Tongue (tissue), 2 donors: ENCODE results near the gene ADH6. TPM values are rescaled to one million over a fixed set of nuclear protein-coding genes. Genes with fewer than 3 reads are reported as not detected.
A peak's percentile ranks its signal among the peaks of the same experiment; 100 is the strongest.
"Not testable (repeated sequence)": the region's sequence is repeated elsewhere in the genome, so short reads cannot be mapped to it uniquely, and the experiment has no call there.

Source experiments
- DNase-seq: peaks from one replicate; pipeline ENCODE4 v3.0.0-alpha.2; 2015
- total RNA-seq: library from RNA; depleted of rRNA; stranded (reverse); fragments of >200 nt; gene quantifications from one replicate; pipeline ENCODE4 v1.2.3, GENCODE V29; 2014

Gene ADH6
- total RNA-seq, 1 donor from 2014 or later = not detected

DNA sequence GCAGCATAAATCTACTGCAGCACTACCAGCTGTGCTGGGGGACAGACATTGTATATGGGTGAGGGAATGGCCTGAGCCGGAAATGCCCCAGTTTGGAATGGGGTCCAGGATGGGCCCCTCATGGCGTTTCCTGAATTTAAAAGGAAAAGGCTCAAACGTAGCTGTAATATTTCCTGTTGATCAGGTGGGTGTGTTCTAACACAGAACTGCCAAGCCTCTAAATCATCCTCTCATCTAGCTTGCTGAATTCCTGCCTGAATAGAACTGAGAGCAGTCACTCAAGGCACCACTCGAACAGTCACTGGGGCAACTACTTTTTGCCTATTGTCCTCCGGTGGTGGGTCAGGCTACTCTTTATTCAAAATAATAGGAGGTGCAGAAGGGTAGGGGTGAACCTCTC is 28.7 kb downstream of the ADH6 start:
- DNase-seq = no peak

DNA sequence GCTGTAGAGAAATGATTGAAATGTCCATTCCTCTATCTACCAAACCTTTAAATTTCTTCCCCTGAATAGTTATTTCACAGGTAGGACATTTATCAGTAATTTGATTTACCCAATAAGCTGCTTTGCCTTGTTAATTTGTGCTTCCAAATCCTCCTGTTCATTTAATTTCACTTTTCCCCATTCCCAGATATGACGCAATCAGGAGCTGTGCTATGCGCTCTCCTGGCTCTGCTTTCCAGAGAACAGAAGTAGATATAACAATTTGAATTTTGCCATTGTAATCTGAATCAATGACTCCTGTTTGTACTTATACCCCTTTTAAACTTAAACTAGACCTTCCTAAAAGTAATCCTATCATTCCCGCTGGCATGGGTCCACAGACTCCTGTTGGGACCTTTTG is 29.1 kb downstream of the ADH6 start:
- not testable (repeated sequence) for DNase-seq

DNA sequence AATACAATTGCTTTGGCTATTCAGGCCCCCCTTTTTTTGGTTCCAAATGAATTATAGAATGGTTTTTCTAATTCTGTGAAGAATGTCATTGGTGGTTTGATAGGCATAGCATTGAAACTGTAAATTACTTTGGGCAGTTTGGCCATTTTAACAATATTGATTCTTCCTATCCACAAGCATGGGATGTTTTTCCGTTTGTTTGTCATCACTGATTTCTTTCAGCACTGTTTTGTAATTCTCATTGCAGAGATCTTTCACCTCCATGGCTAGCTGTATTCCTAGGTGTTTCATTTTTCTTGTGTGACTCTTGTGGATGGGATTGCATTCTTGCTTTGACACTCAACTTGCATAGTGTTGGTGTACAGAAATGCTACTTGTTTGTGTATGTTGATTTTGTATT is 33.0 kb downstream of the ADH6 start:
- no peak for DNase-seq

DNA sequence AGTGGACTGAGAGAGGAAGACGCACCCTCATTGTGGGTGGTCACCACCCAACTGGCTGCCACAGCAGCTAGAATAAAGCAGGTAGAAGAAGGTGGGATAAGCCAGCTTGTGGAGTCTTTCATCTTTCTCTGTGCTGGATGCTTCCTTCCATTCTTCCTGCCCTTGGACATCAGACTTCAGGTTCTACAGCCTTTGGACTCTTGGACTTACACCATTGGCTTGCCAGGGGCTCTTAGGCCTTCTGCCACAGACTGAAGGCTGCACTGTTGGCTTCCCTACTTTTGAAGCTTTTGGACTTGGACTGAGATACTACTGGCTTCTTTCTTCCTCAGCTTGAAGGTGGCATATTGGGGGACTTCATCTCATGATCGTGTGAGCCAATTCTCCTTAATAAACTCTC is 33.5 kb downstream of the ADH6 start:
- no peak for DNase-seq

DNA sequence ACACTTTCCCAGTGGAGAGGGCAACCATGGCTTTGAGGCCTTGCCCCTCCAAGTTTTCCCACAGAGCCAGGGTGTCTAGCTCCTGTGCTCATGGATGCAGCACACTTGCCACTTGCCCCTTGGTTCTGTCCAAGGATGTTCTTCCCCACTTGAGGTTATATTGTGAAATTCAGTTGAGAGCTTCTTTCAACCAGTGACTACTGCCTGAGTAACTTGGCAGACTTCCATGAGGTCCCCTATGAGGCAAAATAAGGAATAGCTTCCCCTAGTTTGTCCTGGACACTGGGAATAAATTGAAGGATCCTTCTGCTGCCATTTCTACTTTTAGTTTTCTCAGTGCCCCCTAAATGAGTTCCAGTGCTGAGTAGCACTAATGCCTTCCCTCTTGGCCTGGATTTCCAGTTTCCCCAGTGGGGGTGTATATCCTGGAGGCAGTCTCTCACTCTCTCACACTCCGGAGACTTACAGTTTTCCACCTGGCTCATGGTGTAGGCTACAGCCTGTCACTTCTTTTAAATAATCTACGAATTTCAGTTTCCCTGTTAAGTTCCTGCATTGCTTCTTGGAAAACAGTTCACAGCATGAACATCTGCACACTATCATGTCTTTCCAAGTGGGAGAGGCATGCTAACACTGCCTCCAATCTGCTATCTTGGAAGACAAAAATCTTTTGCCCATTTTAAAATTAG is 38.5 kb downstream of the ADH6 start:
- peak; percentile 59 for DNase-seq

DNA sequence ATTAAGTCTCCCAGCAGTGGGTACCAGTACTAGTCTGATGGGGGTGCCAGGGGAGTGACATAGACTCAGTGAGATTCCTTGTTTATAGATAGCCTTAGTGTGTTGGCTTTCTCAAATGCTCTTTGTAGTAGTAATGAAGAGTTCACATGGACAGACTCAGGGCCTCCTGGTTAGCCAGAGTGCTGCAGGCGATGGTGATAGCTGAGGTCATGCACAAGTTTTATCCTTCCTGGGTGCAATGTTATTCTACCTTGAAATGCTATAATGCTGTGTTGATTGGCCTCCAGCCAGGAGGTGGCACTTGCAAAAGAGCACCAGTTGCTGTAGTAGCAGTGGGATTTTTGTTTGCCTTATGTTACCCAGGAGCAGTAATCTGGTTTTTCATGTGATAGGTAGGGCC is 39.4 kb downstream of the ADH6 start:
- DNase-seq = no peak

DNA sequence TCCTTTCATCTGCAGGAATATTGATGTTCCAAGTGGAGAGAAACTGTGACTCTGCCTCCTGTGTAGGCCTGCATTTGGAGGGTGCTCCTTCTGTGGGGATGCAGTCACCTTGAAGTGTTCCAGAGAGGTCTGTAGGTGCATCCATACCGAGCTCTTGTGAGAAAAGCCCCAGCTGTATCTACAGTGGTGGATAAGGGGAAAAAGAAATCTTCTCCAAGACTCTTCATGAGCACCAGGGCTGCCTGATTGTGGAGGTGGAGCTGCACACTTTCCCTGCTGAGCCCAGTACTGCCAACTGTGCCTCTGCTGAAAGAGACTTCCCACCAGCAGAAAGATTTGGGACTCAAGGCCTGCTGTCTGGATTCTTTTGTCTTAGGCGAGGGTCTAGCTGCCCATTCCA is 39.9 kb downstream of the ADH6 start:
- no peak for DNase-seq

DNA sequence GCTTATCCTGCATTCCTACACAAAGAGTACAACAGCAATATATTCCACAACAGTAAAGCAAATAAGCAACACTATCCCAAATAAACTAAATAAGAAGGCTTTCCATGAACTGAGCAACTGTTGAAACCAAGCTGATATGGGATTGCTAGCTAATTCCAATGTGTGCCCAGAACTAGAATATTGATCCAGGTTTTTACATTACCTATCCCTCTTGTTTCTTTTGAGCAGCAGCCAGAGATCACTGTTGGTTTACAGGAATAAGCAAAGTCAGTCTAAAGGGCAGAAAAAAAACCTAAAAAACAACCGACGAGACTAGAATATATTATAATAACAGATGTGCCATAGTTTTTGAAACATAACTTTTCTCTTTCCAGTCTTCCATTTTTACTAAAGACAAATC is 52.5 kb downstream of the ADH6 start:
- DNase-seq = no peak

DNA sequence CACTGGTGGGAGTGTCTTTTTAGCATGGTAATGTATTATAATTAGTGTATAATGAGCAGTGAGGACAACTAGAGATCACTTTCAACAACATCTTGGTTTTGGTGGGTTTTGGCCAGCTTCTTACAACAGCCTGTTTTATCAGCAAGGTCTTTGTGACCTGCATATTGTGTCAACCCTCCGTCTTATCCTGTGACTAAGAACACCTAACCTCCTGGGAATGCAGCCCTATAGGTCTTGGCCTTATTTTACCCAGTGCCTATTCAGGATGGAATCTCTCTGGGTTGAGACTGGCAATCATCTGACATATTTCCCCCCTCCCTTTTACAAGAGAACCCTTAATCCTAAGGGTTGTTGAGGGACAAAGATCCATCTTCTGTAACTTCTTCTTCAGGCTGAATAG is 53.1 kb downstream of the ADH6 start:
- DNase-seq = no peak

DNA sequence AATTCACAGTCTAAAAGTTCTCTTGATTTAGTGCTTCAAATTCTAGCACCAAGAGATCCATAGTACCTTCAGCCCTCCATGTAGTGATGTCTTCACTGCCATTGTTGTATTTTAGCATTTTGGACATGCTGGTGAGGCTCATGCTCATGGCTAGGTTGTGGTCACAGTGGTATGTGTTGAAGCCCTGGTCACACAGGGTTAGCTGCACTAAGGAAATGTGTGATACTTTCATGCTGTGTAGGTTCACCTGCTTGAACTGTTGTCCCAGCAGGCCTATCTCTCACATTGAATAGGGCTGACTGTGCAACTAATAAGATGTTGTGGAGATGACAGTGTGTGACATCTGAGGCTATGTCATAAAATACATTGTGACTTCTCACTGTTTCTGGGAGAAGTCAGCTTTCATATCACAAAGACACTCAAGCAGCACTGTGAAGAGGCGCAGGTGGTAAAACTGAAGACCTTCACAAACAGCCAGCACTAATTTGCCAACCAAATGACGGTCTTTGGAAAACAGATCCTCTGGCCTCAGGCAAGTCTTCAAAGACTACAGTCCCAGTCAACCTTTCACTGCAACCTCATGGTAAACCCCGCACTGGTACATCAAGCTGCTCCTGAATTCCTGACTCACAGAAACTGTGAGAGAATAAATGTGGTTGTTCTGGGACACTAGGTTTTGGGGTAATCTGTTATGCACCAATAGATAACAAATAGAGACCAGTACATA is 57.5 kb downstream of the ADH6 start:
- DNase-seq = no peak

DNA sequence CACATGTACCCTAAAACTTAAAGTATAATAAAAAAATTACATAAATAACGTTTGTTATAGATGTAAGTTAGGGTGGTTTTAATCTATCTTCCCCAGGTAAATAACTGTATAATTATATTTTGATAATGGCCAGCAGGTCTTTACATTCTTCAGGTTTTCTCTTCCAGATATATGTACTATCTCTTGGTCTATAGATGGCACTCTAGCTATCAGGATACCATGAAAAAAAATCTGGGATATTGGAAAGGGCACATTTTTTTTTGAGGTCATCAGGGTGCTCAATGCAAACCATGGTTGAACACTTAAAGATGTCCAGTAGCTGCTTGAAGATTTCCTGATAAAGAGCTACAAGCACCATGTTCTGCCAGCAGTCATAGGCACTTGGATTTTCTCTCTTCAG is 59.3 kb downstream of the ADH6 start:
- DNase-seq = no peak

DNA sequence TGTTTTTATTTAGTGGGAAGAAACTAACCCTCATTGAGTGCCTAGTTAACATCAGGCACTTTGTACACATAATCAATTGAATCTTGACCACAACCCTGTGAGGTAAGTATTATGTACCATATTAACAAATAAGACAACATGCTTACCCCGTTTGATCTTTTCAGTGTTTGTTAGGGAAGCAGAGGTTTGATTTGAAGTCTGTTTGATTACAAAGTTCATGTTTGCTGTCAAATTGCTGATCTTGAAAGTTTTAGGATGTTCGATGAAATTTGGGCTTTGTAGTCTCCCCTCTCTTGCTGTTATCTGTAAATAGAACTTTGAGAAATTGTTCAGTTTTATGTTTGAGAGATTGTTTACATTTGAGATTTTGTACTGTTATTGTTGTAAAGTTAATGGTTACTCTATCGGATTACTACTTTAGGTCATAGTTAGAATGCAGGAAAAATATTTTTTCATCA is 61.5 kb downstream of the ADH6 start:
- DNase-seq = no peak

DNA sequence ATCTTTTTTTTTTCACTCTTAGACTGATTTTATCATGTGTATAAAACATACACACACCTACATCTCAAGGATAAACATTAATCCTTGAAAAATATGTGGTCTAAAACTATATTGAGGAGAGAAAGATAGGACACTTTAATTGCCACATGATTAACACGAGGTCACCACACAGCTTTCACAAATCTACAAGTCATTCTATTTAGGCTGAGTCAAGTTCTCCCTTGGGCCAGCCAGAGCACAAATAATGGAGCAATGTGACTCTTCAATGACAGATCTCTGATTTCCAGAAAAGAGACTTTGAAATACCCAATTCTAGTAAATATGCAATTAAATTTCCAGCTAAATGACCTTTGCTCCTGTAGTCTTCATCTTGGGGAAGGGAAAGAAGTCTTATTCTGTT is 62.1 kb downstream of the ADH6 start:
- DNase-seq = no peak

DNA sequence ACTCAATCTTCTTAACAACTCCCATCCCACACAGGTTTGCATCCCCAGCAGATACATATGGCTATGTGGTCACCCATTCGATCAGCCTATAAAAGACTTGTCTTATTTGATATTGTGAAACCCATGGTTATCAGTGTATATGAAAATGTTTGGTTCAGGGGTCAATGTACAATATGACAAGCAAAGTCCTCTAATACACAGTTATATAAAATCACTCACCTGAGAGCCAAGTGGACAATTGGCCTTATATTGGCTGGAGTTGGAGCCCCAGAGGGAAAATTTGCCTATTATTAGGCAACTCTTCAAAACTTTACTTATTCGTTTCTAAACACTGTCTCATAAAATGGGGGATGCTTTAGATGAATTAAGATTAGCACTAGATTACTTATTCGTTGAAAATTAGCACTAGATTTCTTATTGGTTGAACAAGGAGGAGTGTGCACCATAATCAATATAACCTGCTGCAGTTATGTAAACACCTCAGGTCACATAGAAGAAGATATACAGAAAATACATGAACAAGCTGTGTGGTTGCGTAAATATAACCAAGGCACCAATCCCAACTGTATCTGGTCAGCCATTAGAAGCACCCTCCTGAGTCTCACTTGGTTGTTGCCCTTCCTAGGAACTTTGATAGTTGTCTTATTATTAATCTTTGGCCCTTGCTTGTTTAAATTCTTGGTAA is 64.2 kb downstream of the ADH6 start:
- DNase-seq = no peak

Other genes starting within 250 kb of the ADH6 start
- gene METAP1, start 223.5 kb downstream of the ADH6 start, total RNA-seq = 37.3 TPM
- gene ADH5, start 130.5 kb downstream of the ADH6 start, total RNA-seq = 115 TPM
- gene ADH4, start 74.9 kb downstream of the ADH6 start, total RNA-seq = not detected
- not detected for gene ADH1A, start 71.7 kb upstream of the ADH6 start, total RNA-seq
- gene ADH1B, start 102.2 kb upstream of the ADH6 start, total RNA-seq = 12.5 TPM
- 9.0 TPM for gene ADH1C, start 133.5 kb upstream of the ADH6 start, total RNA-seq
- gene ADH7, start 216.1 kb upstream of the ADH6 start, total RNA-seq = 12.1 TPM